Stimulated activated CD4-positive, alpha-beta T cell treated with anti-CD3 and anti-CD28 coated beads, Interleukin-4, amount 100 ng/mL, for 1 hour (primary cell): ENCODE measurements around the gene TDRD12.
"Not testable (repeated sequence)": the region's sequence is repeated elsewhere in the genome, so short reads cannot be mapped to it uniquely, and the experiment has no call there.

Experiments
- DNase-seq: peaks from one replicate; pipeline ENCODE4 v3.0.0-alpha.2; 2020

TDRD12 gene

DNA sequence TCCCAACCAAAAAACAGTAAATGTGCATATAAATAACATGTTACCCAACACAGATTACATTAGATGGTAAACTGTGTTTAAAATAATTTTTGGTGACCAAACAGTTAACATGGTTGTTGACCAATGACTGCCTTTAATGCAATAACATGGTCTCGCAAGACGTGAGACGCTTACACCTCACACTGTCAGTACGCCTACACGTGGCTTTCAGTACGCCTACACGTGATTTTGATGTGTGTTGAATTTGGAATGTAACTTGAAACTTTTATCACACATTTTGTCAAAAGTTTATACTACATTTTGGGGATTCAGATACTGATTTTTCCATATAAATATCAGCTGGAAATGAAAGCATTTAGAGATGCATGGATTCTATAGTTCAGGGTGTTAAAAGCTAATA, 118.0 kb downstream of the TDRD12 start:
- DNase-seq, result no peak

DNA sequence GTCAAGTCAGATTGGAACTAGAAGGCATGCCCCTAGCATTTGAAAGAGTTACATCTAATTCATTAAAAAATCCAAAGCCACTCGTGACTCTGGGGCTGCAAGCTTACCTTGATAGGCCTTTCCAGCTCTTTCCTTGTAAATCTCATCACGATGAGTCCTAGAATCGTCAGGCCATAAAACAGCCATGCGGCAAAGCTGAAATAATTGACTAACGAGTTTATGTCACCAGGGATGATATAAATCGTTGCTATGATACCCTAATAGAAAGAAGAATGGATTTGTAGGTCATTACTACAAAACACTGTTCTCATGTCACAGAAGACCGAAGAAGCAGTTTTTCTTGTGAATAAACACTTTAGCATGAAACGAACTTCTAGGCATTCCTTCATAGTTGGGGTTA, 122.5 kb downstream of the TDRD12 start:
- no peak for DNase-seq

DNA sequence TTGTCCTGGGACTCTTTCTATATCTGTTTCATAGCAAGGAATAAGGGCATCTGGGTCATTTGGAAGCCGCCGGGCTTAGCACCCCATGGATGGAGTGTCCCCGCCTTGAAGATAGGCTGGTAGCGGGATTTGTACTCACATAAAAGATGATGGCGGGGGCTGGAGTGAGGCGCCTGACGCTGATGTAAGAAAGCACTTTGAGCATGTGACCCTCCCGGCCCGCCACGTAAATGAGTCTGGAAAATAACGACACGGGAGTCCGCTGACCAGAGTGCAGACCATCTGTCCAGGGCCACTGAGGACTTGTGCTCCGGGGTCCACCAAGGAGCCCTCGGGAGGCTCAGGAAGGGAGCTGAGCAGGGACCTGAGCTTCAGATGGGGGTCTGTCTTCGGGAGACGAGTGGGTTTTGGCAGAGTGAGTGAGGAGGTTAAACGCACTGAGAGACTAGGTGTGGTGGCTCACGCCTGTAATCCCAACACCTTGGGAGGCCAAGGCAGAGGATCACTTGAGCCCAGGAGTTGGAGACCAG, 124.2 kb downstream of the TDRD12 start:
- no peak for DNase-seq

DNA sequence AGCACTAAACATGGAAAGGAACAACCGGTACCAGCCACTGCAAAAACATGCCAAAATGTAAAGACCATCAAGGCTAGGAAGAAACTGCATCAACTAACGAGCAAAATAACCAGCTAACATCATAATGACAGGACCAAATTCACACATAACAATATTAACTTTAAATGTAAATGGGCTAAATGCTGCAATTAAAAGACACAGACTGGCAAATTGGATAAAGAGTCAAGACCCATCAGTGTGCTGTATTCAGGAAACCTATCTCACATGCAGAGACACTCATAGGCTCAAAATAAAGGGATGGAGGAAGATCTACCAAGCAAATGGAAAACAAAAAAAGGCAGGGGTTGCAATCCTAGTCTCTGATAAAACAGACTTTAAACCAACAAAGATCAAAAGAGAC, 128.5 kb downstream of the TDRD12 start:
- not testable (repeated sequence) for DNase-seq

DNA sequence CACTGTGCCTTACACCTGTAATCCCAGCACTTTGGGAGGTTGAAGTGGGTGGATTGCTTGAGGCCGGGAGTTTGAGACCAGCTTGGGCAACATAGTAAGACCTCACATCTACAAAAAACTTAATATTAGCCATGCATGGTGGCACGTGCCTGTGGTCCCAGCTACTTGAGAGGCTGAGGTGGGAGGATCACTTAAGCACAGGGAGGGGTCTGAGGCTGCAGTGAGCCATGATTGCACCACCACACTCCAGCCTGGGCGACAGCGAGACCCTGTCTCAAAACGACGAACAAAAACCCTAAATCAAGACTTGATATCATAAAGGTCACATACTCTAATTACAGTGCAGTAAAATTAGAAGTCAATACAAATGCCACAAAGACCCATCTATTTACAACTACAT, 132.6 kb downstream of the TDRD12 start:
- DNase-seq, result no peak

DNA sequence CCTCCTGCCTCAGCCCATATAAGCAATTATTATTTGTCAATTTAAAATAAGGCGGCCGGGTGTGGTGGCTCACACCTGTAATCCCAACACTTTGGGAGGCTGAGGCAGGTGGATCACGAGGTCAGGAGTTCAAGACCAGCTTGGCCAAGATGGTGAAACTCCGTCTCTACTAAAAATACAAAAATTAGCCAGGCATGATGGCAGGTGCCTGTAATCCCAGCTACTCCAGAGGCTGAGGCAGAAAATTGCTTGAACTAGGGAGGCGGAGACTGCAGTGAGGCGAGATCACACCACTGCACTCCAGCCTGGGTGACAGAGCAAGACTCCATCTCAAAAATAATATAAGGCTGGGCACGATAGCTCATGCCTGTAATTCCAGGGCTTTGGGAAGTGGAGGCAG, 137.3 kb downstream of the TDRD12 start:
- not testable (repeated sequence) for DNase-seq

DNA sequence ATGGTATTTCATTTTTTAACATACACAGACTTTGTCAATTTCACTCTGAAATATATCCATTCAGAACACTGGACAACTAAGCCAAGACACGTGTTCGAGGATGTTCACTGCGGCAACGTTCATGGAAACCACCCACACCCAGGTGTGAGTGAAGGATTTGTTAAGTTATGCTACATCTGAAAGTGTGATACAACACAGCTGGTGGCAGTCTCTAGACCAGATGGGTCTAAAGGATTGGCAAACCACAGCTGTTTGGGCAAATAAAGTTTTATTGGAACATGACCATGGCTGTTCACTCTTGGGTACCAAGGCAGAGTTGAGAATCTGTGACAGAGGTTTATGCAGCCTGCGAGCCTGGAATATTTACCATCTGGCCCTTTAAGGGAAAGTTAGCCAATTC, 138.0 kb downstream of the TDRD12 start:
- DNase-seq, result no peak

DNA sequence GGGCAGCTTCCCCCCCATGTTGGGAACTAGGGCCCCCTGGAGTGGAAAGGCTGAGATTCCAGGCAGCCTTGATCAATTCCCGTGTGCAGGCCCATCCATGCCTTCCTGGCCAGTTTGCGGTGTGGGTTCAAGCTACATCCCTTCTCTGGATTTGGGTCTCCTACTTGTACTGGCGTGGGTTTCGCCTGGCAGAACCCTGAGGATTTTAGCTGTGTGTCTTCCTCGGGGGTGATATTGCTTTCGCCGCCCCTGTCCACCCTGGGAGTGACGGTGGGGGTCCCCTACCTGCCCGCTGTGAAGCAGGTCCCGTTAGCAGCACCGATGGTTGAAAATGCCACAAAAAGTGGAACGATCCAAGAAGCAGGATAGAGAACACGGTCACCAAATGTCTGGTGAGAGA, 138.6 kb downstream of the TDRD12 start:
- DNase-seq, result no peak

DNA sequence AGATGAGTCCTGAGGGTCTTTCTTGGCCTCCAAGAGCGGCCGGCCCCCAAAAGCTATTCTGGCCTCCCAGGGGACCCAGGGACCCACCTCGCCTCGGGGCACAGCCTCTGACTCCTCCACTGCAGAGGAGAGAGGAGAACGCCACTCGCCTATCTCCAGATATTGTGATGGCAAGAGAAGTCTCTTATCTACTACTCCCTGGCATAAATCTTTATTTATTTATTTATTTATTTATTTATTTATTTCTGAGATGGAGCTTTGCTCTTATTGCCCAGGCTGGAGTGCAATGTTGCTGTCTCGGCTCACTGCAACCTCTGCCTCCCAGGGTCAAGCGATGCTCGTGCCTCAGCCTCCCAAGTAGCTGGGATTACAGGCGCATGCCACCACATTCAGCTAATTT, 139.0 kb downstream of the TDRD12 start:
- no peak for DNase-seq

DNA sequence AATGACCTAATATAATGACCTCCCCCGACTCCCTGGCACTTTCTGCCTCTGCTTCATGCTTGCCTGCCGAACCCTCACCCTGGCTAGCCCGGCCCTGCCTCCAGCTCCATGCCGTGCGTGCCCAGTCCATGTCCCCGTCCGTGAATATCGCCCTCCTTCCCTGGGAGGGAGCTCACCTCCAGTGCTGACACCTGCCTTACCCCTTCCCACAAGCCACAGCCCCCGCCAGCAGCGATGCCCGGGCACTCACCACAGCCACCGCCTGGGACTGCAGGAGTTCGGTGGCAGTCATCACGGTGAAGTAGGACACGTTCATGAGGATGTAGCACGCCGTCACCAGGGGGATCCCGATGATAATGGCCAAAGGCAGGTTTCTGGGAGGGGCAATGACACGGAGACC, 140.0 kb downstream of the TDRD12 start:
- no peak for DNase-seq

DNA sequence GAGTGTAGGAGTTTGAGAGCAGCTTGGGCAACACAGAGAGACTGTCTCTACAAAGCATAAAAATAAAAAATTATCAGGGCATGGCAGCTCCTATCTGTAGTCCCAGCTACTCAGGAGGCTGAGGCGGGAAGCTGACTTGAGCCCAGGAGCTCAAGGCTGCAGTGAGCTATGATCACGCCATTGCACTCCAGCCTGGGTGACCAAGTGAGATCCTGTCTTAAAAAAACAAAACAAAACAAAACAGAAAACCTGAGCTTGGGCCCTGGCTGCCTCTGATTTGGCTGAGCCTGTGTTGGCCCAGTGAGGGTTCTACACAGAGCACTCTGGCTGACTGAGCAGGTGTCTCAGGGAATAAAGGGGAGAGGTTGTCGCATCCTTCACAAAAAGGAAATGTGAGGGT, 142.0 kb downstream of the TDRD12 start:
- DNase-seq, result no peak

DNA sequence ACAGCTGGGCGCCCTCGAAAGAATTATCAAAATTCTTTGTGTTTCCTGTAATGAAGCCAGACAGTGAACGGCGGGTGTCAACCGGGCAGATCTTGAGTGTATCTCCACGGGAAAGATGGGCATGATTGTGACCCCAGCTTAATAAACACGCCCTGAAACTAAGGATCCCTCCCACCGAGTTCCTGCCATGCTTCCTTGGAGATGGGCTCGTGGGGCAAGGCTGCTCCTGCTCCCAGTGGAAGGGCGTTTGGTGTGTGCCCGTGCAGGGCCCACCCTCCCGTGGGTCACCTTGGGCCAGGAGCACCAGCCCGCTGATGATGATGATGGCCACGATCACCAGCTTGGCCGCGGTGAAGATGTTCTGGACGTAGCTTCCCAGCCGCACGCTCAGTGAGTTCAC, 142.6 kb downstream of the TDRD12 start:
- no peak for DNase-seq

DNA sequence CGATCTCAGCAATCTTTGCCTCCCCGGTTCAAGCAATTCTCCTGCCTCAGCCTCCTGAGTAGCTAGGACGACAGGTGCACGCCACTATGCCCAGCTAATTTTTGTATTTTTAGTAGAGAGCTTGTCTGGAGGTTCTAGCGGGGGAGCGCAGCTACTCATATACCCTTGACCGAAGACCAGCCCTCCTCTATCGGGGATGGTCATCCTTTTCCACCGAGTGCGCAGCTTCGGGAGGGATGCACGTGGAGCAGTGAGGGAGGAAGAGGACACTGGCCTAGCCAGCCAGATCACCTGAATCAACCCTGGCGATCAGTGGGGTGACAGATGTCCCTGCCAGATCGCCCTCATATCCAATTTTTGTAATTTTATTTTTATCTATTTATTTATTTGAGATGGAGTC, 143.2 kb downstream of the TDRD12 start:
- DNase-seq, result no peak

DNA sequence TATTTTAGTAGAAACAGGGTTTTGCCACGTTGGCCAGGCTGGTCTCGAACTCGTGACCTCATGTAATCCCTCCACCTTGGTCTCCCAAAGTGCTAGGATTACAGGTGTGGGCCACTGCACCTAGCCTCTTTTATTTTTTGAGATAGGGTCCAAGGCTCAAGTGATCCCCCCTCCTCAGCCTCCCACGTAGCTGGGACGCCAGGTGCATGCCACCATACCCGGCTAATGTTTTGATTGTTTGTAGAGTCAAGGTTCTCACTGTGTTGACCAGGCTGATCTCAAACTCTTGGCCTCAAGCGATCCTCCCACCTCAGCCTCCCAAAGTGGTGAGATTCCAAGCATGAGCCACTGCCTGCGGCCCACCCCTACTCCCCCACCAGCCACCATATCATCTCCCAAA, 143.7 kb downstream of the TDRD12 start:
- no peak for DNase-seq

DNA sequence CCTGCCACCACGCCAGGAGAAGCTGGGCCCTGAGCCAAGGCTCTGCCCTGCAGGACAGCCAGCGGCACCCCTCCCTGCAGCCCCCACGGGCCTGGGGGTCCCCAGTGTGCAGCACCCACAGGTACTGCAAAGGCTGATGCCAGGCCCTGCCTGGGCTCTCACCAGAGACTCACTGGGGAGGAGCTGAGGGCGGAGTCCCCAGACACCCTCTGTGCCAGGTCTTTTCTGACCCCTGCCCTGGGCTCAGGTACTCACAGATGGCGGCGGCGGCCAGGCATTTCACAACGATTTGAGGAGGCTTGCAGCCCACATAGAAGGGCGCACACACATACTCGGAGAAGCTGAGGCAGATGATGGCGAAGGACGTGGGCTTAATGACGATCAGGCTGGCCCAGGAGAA, 144.3 kb downstream of the TDRD12 start:
- DNase-seq, result no peak

DNA sequence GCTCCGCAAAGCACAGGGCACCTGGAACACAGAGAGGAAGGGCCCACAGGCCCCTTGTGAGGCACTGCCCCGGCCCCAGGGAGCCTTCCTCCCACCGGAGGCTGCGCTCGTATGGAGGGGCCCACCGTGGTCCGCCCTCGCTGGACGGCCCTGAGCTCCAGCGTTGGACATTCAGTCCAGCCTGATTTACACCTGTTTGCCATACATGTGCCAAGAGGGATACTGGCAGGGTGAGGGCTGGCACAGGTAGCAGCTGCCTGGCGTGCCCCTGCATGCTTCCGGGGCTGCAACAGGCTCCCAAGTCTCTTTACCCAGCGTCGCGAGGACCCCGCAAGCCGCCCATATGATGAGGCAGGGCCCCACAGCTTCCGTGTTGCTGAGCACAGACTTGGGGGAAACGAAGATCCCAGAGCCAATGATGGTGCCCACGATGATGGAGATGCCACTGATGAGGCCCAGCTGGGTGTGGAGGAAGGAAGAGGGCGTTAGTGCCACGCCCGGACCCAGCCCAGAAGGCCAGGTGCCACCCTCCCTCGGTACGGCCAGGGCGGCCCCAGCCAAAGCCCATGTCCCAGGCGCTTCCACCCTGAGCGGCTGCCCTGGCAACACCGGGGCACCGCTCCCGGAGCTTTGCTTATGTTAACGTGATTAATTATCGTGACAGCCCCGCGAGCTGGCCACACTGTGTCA, 144.9 kb downstream of the TDRD12 start:
- no peak for DNase-seq

DNA sequence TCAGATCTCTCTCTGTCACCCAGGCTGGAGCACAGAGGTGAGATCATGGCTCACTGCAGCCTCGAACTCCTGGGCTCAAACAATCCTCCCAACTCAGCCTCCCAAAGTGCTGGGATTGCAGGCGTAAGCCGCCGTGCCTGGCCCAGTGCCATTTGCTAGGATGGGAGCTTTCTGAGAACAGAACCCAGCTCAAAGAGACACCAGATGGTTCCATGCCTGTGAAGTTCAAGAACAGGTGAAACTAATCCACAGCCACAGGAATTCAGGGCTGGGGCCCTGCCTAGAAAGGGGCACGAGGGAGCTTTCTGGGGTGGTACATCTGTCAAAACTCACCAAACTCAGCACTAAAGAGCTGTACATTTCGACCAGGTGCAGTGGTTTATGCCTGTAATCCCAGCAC, 145.8 kb downstream of the TDRD12 start:
- DNase-seq, result no peak

DNA sequence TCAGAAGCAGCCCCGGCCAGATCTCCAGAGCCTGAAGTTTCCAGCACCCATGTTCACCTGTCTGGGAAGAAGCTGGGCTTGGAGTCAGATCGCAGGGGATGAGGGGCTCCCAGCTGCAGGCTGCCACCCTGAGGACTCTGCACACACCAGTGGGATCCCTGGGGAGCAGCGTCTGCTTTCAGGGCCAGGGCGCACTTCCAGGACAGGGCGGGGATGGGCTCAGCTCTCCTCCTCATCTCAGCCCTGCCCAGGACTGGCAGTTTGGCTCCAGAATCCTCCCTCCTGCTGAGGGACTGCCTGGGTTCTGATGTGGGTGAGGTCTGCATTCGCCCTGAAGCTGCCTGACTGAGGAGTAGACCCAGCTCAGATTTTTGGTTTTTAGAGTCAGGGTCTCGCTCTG, 146.5 kb downstream of the TDRD12 start:
- DNase-seq, result no peak

DNA sequence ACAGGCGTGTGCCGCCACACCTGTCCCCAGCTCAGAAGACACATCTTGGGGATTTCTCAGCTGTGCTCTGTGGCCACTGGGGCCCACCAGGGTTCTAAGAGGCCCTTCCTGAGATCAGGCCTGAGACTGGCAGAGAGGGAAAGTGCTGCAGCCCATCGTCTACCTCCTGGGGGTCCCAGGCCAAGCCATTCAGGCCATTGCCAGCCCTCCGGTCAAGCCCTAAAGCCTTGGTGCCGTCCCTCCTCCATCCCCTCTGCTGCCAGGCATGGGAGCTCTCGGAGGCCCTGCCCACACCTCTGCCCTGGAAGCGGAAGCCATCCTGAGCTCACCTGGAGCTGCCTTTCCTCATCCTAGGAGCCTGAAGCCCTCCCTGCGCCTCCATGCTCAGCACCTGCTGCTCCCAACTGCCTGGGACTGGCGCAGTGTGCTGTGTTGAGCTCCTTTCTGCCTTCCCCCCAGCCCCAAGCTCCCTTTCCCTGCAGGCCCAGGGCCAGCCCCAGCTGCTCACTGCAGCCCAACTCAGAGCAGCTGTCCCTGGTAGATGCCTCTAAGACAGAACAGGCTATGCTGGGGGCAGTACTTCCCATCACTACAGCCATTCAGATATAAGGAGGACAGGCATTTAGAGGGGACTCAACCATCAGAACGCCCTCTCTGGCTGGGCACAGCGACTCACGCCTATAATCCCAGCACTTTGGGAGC, 147.1 kb downstream of the TDRD12 start:
- DNase-seq, result no peak

DNA sequence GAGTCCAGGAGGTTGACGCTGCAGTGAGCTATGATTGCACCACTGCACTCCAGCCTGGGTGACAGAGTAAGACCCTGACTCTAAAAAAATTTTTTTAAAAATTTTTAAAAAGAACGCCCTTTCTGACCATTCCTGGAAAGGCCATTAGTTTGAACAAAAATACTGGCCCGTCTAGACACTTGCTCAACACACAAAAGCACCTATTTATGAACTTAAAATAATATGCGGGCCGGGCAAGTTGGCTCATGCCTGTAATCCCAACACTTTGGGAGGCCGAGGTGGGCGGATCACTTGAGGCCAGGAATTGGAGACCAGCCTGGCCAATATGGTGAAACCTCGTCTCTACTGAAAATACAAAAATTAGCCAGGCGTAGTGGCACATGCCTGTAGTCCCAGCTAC, 147.9 kb downstream of the TDRD12 start:
- not testable (repeated sequence) for DNase-seq

DNA sequence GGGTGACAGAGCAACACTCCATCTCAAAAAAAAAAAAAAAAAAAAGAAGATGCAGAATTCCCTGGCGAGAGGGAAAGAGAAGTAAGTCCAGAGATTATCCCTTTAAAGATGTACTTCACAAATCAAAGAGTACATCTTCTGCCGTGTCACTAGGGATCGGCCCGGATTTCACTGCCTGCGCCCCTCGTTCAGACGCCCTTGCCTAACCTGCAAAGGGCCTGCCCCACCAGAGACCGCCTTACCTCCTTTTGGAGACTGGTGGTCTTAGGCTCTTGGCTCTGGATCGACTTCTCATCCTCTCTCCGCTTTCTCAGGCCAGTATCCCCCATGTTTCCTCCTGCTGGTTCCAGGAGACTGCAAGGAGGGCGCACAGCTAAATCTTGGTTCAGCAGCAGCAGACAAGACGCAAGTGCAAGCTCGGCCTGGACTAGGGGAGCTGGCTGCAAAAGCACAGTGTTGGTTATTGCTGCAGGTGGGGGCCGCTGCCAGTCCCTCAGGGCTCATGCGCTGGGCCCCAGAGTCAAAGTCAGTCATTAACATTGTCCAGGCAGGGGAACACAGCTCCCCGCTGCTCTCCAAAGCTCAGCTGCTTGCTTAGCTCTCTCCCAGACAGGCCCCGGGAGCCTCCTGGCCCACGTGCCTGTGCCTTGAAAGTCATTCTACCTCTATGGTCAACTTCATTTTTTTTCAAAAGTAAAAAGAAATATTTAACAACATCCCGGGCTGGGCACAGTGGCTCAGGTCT, 148.8 kb downstream of the TDRD12 start:
- no peak for DNase-seq

DNA sequence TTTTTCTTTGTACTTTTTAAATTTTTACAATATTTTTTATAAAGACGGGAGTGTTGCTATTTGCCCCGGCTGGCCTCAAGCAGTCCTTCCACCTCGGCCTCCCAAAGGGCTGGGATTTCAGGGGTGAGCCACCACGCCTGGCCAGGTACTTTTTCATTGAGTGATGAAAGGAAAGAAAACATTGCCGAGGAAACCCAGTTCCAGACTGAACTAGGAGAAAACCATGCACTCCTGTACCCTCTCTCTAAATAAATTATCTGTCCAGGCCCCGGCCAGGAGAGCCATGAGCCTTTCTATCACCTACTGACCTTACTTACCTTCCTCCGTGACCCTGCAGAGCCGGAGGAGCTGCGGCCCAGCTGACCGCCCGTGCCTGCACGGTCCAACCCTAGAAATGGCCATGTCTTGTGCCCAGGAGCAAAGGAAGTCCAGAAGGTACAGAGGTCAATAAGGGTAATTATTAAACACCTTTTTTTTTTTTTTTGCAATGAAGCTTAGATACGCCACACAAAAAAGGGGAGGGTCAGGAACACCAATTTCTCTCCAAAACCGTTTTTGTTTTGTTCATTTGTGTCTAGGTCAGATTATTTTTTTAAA, 149.9 kb downstream of the TDRD12 start, which contains the start of gene SLC7A9:
TSS of gene SLC7A9 (minus strand) at position 399 of the 597 bp plus-strand sequence. CDS start 1,233 bp downstream, outside the sequence.
- DNase-seq, result no peak

DNA sequence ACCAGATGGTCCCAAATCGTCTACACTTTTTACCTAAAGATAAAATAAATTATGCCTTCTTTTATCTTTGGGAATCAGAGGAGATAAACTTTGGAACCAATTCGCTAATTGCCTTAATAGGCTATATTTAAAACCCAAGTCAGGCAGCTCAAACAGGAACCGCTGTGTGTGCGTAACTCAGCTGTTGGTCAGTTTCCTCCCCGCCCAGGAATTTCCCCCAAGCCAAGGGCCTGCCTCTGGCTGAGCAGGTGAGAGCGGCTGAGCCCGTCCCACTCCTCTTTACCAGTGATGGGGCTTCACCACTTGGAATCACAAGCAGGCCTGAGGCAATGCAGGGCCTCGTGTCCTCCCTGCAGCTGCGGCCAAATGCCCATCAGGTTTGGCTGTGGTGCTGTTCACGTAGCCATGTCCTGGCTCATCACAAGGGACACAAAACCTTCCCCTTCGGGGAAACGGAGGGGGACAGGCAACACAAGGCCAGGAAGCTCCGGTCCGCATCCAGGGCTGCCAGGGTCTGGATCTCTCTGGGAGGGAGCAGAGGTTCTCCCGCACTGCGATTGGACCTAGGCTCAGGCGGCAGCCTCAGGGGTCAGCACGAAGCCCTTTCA, 150.5 kb downstream of the TDRD12 start:
- DNase-seq, result no peak
